ENCODE measurements around the gene DNMT3B. TPM values are rescaled to one million over a fixed set of nuclear protein-coding genes. Genes with fewer than 3 reads are reported as not detected.

The DNMT3B gene
- total RNA-seq, 5 donors from 2014 or later (not counting 1 experiment from before 2014, with no cell fraction given), result 0.56 to 1.7 (median 0.95) TPM

DNA sequence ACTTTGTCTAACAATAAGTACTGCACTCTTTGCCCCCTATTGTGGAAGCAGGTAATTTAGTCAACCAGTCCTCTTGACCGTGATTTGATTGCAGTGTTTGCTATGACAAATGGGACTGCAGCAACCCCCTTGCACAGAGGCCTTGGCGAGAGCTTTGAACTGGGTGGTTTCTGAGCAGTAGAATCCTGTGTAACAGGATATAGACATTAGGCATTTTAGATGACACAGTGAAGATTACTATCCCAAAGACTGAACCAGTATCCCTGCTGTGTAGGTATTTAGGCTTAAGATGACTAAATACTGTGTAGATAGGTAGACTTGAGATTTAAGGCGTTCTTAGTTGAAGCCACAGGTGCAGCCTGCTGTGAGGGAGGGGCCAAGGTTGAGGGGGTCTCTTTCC, 9.9 kb downstream of the DNMT3B start:
- Mint-ChIP-seq H3K4me3 (no peak overlapping the region), H3K9me3 (no peaks in the 10 kb centered on the region), H3K27me3 (no peaks in the 10 kb centered on the region), H3K4me1 (peaks cover 23 to 30% (median 27%) of the 10 kb centered on the region in 3 donors), H3K36me3 (no peaks in the 10 kb centered on the region), H3K27ac (peak overlapping the region; percentile 27 to 79)
- peaks cover 14 to 17% of the 10 kb centered on the region in 2 experiments for H3K4me1 ChIP-seq (ENCODE audit: control insufficient read depth in 1 of 2, extremely low read depth in 1 of 2, insufficient read depth in 2 of 2, low read length in 2 of 2)
- WGBS (ENCODE audit: insufficient coverage), result 100% methylated on average over 1 of the region's 3 CpGs
- H3K27ac ChIP-seq (ENCODE audit: low read length), result no peak overlapping the region
- H3K4me3 ChIP-seq (ENCODE audit: control insufficient read depth in 1 of 2, extremely low read depth in 1 of 2, low read length in 1 of 2), result no peak overlapping the region
- ChIA-PET CTCF (no interaction called here), POLR2A (no interaction called here)
- no peaks in the 10 kb centered on the region for H3K27me3 ChIP-seq (replicated peaks in 1 of 2; ENCODE audit: control insufficient read depth in 2 of 2, extremely low read depth in 1 of 2, insufficient read depth in 2 of 2, low read length in 1 of 2)
- no peaks in the 10 kb centered on the region for H3K36me3 ChIP-seq (ENCODE audit: control insufficient read depth in 2 of 2, extremely low read depth in 1 of 2, insufficient read depth in 1 of 2, low read length in 1 of 2)
- peak in 1 of 4 experiments; percentile 57 for ATAC-seq (replicated peaks in 1 of 4)
- no peaks in the 10 kb centered on the region for H3K9me3 ChIP-seq
- DNase-seq, result no peak

DNA sequence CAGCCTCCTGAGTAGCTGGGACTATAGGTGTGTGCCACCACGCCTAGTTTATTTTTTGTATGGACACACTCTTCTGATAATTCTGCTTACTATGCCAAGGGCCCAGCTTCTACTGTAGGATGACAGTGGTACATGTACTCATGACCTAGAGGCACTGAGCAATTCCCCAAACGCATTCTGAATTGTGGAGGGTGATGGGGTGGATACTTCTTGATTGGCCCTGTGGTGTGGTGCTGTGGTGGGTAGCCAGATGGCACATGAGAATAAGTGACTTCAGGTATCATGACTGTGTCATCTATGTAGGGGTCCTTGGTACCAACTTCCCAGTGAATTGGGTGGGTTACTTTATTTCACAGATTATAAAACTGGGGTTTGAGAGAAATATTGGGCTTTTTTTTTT, 11.0 kb downstream of the DNMT3B start:
- CTCF ChIA-PET, result interaction anchor here (0.7 kb wide), 4 partner anchors 94 to 256 kb away, joined by 4 to 7 read pairs (median 4); no protein-coding TSS in a partner anchor
- no peak for DNase-seq
- no peaks in the 10 kb centered on the region for H3K9me3 Mint-ChIP-seq
- Histone ChIP-seq H3K27me3 (replicated peaks in 1 of 2; ENCODE audit: control insufficient read depth in 2 of 2, extremely low read depth in 1 of 2, insufficient read depth in 2 of 2, low read length in 1 of 2) (no peaks in the 10 kb centered on the region), H3K36me3 (ENCODE audit: control insufficient read depth in 2 of 2, extremely low read depth in 1 of 2, insufficient read depth in 1 of 2, low read length in 1 of 2) (no peaks in the 10 kb centered on the region), H3K4me3 (ENCODE audit: control insufficient read depth in 1 of 2, extremely low read depth in 1 of 2, low read length in 1 of 2) (no peak overlapping the region), H3K9me3 (no peaks in the 10 kb centered on the region), H3K27ac (ENCODE audit: low read length) (no peak overlapping the region), H3K4me1 (ENCODE audit: control insufficient read depth in 1 of 2, extremely low read depth in 1 of 2, insufficient read depth in 2 of 2, low read length in 2 of 2) (peaks cover 14 to 18% of the 10 kb centered on the region in 2 experiments)
- no peak for ATAC-seq (replicated peaks in 1 of 4)
- no peak overlapping the region for H3K4me3 Mint-ChIP-seq
- peak overlapping the region in 1 of 2 donors; percentile 39 for H3K27ac Mint-ChIP-seq
- no peaks in the 10 kb centered on the region for H3K36me3 Mint-ChIP-seq
- POLR2A ChIA-PET, result interaction anchor here in 1 of 2 donors (0.6 to 0.7 kb wide), 2 partner anchors 10 to 26 kb away, joined by 3 to 8 read pairs; no protein-coding TSS in a partner anchor
- no peaks in the 10 kb centered on the region for H3K27me3 Mint-ChIP-seq
- H3K4me1 Mint-ChIP-seq, result peaks cover 23 to 30% (median 27%) of the 10 kb centered on the region in 3 donors
- WGBS (ENCODE audit: insufficient coverage), result 92% methylated on average over 2 of the region's 2 CpGs

DNA sequence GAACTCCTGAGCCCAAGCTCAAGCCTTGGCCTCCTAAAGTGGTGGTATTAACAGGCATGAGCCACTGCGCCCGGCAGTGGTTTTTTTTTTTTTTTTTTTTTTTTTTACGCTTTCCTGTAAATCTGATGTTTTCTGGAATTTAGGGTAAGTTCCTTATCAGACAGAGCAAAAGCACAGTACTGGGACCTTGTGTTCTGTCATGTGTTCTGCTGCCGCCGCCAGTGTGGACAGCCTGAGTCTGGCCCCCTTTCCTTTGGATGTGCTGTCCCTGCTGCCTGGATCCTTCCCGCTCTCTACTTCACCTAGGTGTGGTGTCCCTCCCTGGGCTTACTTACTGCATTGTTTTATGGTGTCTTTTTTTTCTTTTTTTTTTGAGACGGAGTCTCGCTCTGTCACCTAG, 11.7 kb downstream of the DNMT3B start:
- ChIA-PET CTCF (interaction anchor here in 1 of 2 donors (0.6 to 0.7 kb wide), 5 partner anchors 97 to 323 kb away, joined by 3 to 7 read pairs (median 4); partner anchors contain the start of gene C20orf203), POLR2A (interaction anchor here in 1 of 2 donors (0.7 kb wide), 1 partner anchor 26 kb away, joined by 8 read pairs; no protein-coding TSS in a partner anchor)
- peaks cover 23 to 32% (median 27%) of the 10 kb centered on the region in 3 donors for H3K4me1 Mint-ChIP-seq
- no peaks in the 10 kb centered on the region for H3K9me3 Mint-ChIP-seq
- H3K4me1 ChIP-seq (ENCODE audit: control insufficient read depth in 1 of 2, extremely low read depth in 1 of 2, insufficient read depth in 2 of 2, low read length in 2 of 2), result peaks cover 17 to 18% of the 10 kb centered on the region in 2 experiments
- no peaks in the 10 kb centered on the region for H3K36me3 Mint-ChIP-seq
- DNase-seq (no peak), ATAC-seq (replicated peaks in 1 of 4) (no peak)
- H3K27ac Mint-ChIP-seq, result no peak overlapping the region
- no peak overlapping the region for H3K4me3 Mint-ChIP-seq
- H3K9me3 ChIP-seq, result no peaks in the 10 kb centered on the region
- H3K27me3 ChIP-seq (replicated peaks in 1 of 2; ENCODE audit: control insufficient read depth in 2 of 2, extremely low read depth in 1 of 2, insufficient read depth in 2 of 2, low read length in 1 of 2), result no peaks in the 10 kb centered on the region
- H3K27ac ChIP-seq (ENCODE audit: low read length), result no peak overlapping the region
- H3K4me3 ChIP-seq (ENCODE audit: control insufficient read depth in 1 of 2, extremely low read depth in 1 of 2, low read length in 1 of 2), result no peak overlapping the region
- 100% methylated on average over 2 of the region's 8 CpGs for WGBS (ENCODE audit: insufficient coverage)
- H3K27me3 Mint-ChIP-seq, result no peaks in the 10 kb centered on the region
- no peaks in the 10 kb centered on the region for H3K36me3 ChIP-seq (ENCODE audit: control insufficient read depth in 2 of 2, extremely low read depth in 1 of 2, insufficient read depth in 1 of 2, low read length in 1 of 2)

DNA sequence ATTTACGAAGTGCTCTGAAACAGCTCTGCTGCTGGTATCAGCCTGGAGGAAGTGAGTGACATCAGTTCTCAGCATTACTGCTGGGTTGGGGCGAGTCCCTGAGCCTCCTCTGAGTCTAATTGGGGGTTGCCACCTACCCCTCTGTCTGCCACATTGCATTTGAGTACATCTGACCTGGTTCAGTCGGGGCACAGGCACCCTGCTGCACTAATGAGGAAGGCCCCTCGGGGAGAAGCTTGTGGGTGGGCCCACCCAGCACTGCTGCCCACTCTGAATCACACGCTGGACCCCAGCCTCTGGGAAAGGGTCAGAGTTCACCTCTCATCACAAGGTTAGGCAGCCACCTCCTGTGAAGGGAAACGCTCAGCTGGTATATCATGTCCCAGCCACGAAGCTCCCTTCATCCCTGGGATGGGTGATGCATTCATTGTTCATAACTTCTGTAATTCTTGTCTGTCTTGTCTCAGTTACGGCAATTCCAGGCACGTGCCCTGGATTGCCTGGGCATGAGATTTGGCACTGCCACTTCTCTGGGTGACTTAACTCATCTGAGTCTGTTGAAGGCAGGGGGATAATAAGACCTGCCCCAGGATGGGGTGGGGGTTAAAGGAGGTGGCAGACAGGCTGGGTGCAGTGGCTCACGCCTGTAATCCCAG, 13.3 kb downstream of the DNMT3B start:
- 89% methylated on average over 4 of the region's 10 CpGs for WGBS (ENCODE audit: insufficient coverage)
- H3K27ac Mint-ChIP-seq, result no peak overlapping the region
- peaks cover 23 to 32% (median 27%) of the 10 kb centered on the region in 3 donors for H3K4me1 Mint-ChIP-seq
- no peak overlapping the region for H3K4me3 ChIP-seq (ENCODE audit: control insufficient read depth in 1 of 2, extremely low read depth in 1 of 2, low read length in 1 of 2)
- H3K27ac ChIP-seq (ENCODE audit: low read length), result no peak overlapping the region
- no peak for DNase-seq
- CTCF ChIA-PET, result interaction anchor here (0.5 to 0.6 kb wide), 2 partner anchors 156 to 255 kb away, joined by 4 to 6 read pairs; no protein-coding TSS in a partner anchor
- H3K9me3 ChIP-seq, result no peaks in the 10 kb centered on the region
- H3K4me3 Mint-ChIP-seq, result no peak overlapping the region
- H3K9me3 Mint-ChIP-seq, result no peaks in the 10 kb centered on the region
- peak in 1 of 4 experiments; percentile 23 for ATAC-seq (replicated peaks in 1 of 4)
- peaks cover 17 to 18% of the 10 kb centered on the region in 2 experiments for H3K4me1 ChIP-seq (ENCODE audit: control insufficient read depth in 1 of 2, extremely low read depth in 1 of 2, insufficient read depth in 2 of 2, low read length in 2 of 2)
- H3K36me3 Mint-ChIP-seq, result no peaks in the 10 kb centered on the region
- no peaks in the 10 kb centered on the region for H3K27me3 Mint-ChIP-seq
- POLR2A ChIA-PET, result no interaction called here
- no peaks in the 10 kb centered on the region for H3K27me3 ChIP-seq (replicated peaks in 1 of 2; ENCODE audit: control insufficient read depth in 2 of 2, extremely low read depth in 1 of 2, insufficient read depth in 2 of 2, low read length in 1 of 2)
- H3K36me3 ChIP-seq (ENCODE audit: control insufficient read depth in 2 of 2, extremely low read depth in 1 of 2, insufficient read depth in 1 of 2, low read length in 1 of 2), result no peaks in the 10 kb centered on the region

DNA sequence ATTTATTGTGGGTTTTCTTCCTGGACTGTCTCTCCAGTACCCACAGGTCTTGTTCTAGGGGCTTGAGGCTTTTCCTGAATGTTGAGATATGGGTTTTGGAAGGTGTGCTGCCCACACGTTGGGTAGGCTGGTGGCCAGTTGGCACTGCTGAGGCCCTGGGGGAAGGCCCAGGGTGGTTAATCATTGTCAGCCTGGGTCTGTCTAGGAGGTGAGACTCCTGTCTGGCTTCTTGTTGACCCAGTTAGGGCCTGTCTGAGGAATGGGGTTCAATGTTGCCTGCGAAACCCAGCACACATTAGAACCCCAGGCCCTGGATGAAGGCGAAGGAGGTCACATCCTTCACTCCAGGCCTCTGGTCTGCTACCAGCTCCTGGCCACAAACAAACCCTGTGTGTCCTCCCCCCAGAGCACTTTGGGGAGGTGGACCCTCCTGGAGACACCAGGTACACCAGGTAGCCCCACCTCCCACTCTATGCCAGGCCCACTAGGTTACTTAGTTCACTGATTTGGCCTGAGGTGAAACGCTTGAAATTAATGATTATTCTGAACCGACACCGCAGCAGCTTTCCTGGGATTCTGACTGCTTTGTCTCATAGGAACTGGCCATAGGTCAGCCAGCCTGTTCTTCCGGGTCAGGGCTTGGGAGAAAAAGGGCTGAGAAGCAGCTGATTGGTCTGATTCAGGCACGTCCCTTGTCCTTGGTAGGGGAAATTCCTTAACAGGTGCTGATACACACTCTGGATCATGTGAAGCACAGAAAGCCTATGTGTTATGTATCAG, 15.2 kb downstream of the DNMT3B start:
- POLR2A ChIA-PET, result interaction anchor here in 1 of 2 donors (0.6 kb wide), 2 partner anchors 93 to 1220 kb away, joined by 3 read pairs; no protein-coding TSS in a partner anchor
- DNase-seq (no peak), ATAC-seq (replicated peaks in 1 of 4) (no peak)
- Histone ChIP-seq H3K36me3 (ENCODE audit: control insufficient read depth in 2 of 2, extremely low read depth in 1 of 2, insufficient read depth in 1 of 2, low read length in 1 of 2) (no peaks in the 10 kb centered on the region), H3K4me3 (ENCODE audit: control insufficient read depth in 1 of 2, extremely low read depth in 1 of 2, low read length in 1 of 2) (no peak overlapping the region), H3K27ac (ENCODE audit: low read length) (no peak overlapping the region), H3K27me3 (replicated peaks in 1 of 2; ENCODE audit: control insufficient read depth in 2 of 2, extremely low read depth in 1 of 2, insufficient read depth in 2 of 2, low read length in 1 of 2) (no peaks in the 10 kb centered on the region), H3K9me3 (no peaks in the 10 kb centered on the region), H3K4me1 (ENCODE audit: control insufficient read depth in 1 of 2, extremely low read depth in 1 of 2, insufficient read depth in 2 of 2, low read length in 2 of 2) (peaks cover 6 to 7% of the 10 kb centered on the region in 2 experiments)
- Mint-ChIP-seq H3K4me1 (peaks cover 9 to 15% (median 11%) of the 10 kb centered on the region in 3 donors), H3K9me3 (no peaks in the 10 kb centered on the region), H3K4me3 (no peak overlapping the region), H3K36me3 (no peaks in the 10 kb centered on the region), H3K27me3 (no peaks in the 10 kb centered on the region), H3K27ac (no peak overlapping the region)
- CTCF ChIA-PET, result interaction anchor here (0.6 to 3.8 kb wide), 17 partner anchors 10 to 954 kb away, joined by 3 to 87 read pairs (median 3); partner anchors contain the start of genes C20orf203 (in 2 of the 2) and COMMD7 (in 1 of the 2)
- 99% methylated on average over 7 of the region's 8 CpGs for WGBS (ENCODE audit: insufficient coverage)

All from T-cell (primary cell).